SU-DHL-6 (cell line): ENCODE results near the gene ZBTB49.

Experiments used
- H2AFZ ChIP-seq: fragments of 200-600 bp; sonication (generic); 2 replicates; pipeline ENCODE4 v1.6.1; 2014; ENCODE audit warnings: low read depth, mild to moderate bottlenecking, moderate library complexity, mixed read lengths, antibody characterized with exemption, low read length; ENCODE audit not compliant: severe bottlenecking
- H3F3A ChIP-seq: fragments of 200-600 bp; shearing (Covaris generic); 2 replicates; pipeline ENCODE4 v1.6.0; 2016; ENCODE audit warnings: antibody characterized with exemption, mild to moderate bottlenecking; ENCODE audit not compliant: insufficient read depth
- H3K27ac ChIP-seq: fragments of 200-600 bp; sonication (generic); 2 replicates; pipeline ENCODE4 v1.5.1; 2016; ENCODE audit warnings: low read depth, mild to moderate bottlenecking, low read length, moderate library complexity, mixed read lengths
- H3K27me3 ChIP-seq: fragments of 200-600 bp; sonication (generic), shearing (Covaris generic); 2 replicates; pipeline ENCODE4 v1.6.0; 2014; ENCODE audit warnings: mild to moderate bottlenecking, low read length
- H3K36me3 ChIP-seq: fragments of 200-600 bp; sonication (generic); 2 replicates; pipeline ENCODE4 v1.6.1; 2014; ENCODE audit warnings: mild to moderate bottlenecking, low read length, mixed read lengths
- H3K4me2 ChIP-seq: fragments of 300-600, 200-600 bp; shearing (Covaris generic), sonication (generic); 2 replicates; pipeline ENCODE4 v1.6.0; 2014; ENCODE audit warnings: low read length, low read depth, mild to moderate bottlenecking; ENCODE audit not compliant: poor library complexity, severe bottlenecking
- H3K4me3 ChIP-seq: fragments of 200-600 bp; sonication (generic); 2 replicates; pipeline ENCODE4 v1.5.1; 2014; ENCODE audit warnings: antibody characterized with exemption, low read length, mild to moderate bottlenecking, mixed read lengths; ENCODE audit not compliant: insufficient read depth, poor library complexity, severe bottlenecking
- H3K79me2 ChIP-seq: fragments of 200-600 bp; sonication (generic); 2 replicates; pipeline ENCODE4 v1.6.1; 2014; ENCODE audit warnings: mild to moderate bottlenecking, low read length, moderate library complexity; ENCODE audit not compliant: insufficient read depth
- H3K9ac ChIP-seq: fragments of 200-600 bp; sonication (generic); 2 replicates; pipeline ENCODE4 v1.7.0; 2014; ENCODE audit warnings: mild to moderate bottlenecking, low read length
- H3K9me2 ChIP-seq: fragments of 200-600 bp; sonication (generic); replicated peaks from 2 replicates; pipeline ENCODE4 v1.6.1; 2014; ENCODE audit warnings: low read length; ENCODE audit not compliant: insufficient read depth
- H3K9me3 ChIP-seq: fragments of 200-600 bp; sonication (generic); 2 replicates; pipeline ENCODE4 v1.6.1; 2014; ENCODE audit warnings: low read length, mixed read lengths; ENCODE audit not compliant: insufficient read depth
- H4K20me1 ChIP-seq: fragments of 200-600 bp; sonication (generic); 2 replicates; pipeline ENCODE4 v1.6.1; 2014; ENCODE audit warnings: low read depth, mild to moderate bottlenecking, antibody characterized with exemption, low read length, moderate library complexity, mixed read lengths
- EZH2phosphoT487 ChIP-seq: fragments of 200-600 bp; sonication (generic), shearing (Covaris generic); conservative IDR thresholded peaks from 2 replicates; pipeline ENCODE4 v1.6.1; 2018; ENCODE audit warnings: mild to moderate bottlenecking, antibody characterized with exemption, low read length, moderate library complexity, mixed read lengths
- TF ChIP-seq, protein P1 (sequence below): fragments of 200-600 bp; sonication (generic); IDR thresholded peaks from one replicate; pipeline ENCODE4 v1.5.1; 2017; ENCODE audit warnings: antibody characterized with exemption, mild to moderate bottlenecking, low read length, moderate library complexity; ENCODE audit not compliant: insufficient read depth, poor library complexity, severe bottlenecking

ZBTB49 gene

DNA sequence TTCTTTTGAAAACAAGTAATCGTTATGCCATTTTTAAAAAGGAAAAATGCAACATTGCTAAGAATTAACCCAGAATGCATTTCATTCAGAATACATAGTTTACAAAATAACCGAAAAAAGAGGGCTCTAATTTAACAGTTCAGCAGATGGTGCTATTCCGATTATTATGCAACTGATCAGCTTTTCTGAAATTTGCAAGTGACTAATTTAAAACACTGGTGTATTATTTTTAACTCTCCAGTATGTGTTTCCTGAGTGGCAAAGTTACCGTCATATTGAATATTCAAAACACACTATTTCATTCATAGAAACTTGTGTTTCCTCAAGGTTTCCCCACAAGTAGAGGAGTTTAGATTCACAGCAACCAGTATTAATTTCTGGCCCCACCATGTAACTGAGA is 21.1 kb downstream of the ZBTB49 start:
- no peaks in the 10 kb centered on the region for H3K27me3 ChIP-seq
- no peak overlapping the region for H3K4me3 ChIP-seq
- TF ChIP-seq, protein P1, sequence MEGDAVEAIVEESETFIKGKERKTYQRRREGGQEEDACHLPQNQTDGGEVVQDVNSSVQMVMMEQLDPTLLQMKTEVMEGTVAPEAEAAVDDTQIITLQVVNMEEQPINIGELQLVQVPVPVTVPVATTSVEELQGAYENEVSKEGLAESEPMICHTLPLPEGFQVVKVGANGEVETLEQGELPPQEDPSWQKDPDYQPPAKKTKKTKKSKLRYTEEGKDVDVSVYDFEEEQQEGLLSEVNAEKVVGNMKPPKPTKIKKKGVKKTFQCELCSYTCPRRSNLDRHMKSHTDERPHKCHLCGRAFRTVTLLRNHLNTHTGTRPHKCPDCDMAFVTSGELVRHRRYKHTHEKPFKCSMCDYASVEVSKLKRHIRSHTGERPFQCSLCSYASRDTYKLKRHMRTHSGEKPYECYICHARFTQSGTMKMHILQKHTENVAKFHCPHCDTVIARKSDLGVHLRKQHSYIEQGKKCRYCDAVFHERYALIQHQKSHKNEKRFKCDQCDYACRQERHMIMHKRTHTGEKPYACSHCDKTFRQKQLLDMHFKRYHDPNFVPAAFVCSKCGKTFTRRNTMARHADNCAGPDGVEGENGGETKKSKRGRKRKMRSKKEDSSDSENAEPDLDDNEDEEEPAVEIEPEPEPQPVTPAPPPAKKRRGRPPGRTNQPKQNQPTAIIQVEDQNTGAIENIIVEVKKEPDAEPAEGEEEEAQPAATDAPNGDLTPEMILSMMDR = no peak
- TF ChIP-seq EZH2phosphoT487 = no peak
- no peak overlapping the region for H3K9ac ChIP-seq
- H4K20me1 ChIP-seq = no peaks in the 10 kb centered on the region
- no peak overlapping the region for H2AFZ ChIP-seq
- H3K79me2 ChIP-seq = no peaks in the 10 kb centered on the region
- peaks cover 5% of the 10 kb centered on the region; the same call in 1 of the 2 replicates for H3F3A ChIP-seq
- no peak overlapping the region for H3K27ac ChIP-seq
- no peaks in the 10 kb centered on the region for H3K9me2 ChIP-seq
- no peaks in the 10 kb centered on the region for H3K9me3 ChIP-seq
- H3K4me2 ChIP-seq = no peak overlapping the region
- no peaks in the 10 kb centered on the region for H3K36me3 ChIP-seq

DNA sequence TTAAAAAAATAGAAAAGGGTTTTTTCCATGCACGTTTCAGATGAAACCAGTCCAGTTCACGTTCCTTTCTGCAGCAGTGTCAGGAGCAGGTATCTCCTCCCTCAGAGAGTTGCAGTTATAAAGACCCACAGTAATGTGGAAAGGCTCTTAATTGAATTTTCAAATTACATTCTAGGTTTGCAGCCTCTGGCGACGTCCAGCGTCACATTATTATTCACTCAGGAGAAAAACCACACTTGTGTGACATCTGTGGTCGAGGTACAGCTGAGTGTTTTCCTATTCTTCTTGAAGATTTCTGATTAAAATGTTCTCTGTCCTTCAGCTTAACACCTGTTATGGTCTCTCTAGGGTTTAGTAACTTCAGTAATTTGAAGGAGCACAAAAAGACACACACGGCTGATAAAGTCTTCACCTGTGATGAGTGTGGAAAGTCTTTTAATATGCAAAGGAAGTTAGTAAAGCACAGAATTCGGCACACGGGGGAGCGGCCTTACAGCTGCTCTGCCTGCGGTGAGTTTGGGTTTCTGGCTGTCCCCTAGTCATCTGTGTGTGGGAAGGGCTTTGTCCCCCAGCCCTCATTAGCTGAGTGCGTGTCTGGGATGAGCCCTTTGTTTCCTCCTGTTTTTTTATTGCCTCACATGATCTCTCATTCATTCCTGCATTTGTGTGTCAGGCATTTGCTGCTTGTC is 25.6 kb downstream of the ZBTB49 start:
- TF ChIP-seq, protein P1 = no peak
- no peak for TF ChIP-seq EZH2phosphoT487
- H3K27ac ChIP-seq = no peak overlapping the region

DNA sequence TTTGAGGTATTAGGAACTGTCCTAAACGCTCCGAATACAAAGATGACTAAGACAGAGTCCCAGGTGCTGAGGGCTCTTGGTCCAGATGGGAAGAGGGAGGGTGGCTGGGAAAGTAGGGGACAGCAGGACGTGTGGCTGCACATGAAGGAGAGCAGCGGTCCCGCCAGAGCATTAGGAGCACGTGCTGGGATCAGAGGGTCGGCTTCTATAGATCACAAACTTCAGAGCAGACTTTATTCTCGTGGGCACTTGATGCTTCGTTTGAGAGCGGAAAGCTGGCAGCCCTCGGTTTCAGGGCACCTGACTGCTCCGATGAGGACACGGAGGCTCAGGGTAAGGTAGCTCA is 26.1 kb downstream of the ZBTB49 start:
- no peak for TF ChIP-seq EZH2phosphoT487
- TF ChIP-seq, protein P1 = no peak
- H3K9me3 ChIP-seq = no peaks in the 10 kb centered on the region
- no peak overlapping the region for H3K4me3 ChIP-seq
- no peak overlapping the region for H3K4me2 ChIP-seq
- H4K20me1 ChIP-seq = no peaks in the 10 kb centered on the region
- no peaks in the 10 kb centered on the region for H3K9me2 ChIP-seq
- no peak overlapping the region for H3K9ac ChIP-seq
- no peaks in the 10 kb centered on the region for H3K36me3 ChIP-seq
- H2AFZ ChIP-seq = no peak overlapping the region
- H3F3A ChIP-seq = peaks cover 2% of the 10 kb centered on the region; the same call in 1 of the 2 replicates
- H3K79me2 ChIP-seq = no peaks in the 10 kb centered on the region
- no peak overlapping the region for H3K27ac ChIP-seq
- no peaks in the 10 kb centered on the region for H3K27me3 ChIP-seq

More for the DNA sequence above, 25.6 kb downstream of the ZBTB49 start:
- no peaks in the 10 kb centered on the region for H3K9me3 ChIP-seq
- no peaks in the 10 kb centered on the region for H3K79me2 ChIP-seq
- H3K27me3 ChIP-seq = no peaks in the 10 kb centered on the region
- H3K4me2 ChIP-seq = no peak overlapping the region
- no peak overlapping the region for H3K4me3 ChIP-seq
- H3K9ac ChIP-seq = no peak overlapping the region
- no peak overlapping the region for H2AFZ ChIP-seq
- no peaks in the 10 kb centered on the region for H3K9me2 ChIP-seq
- no peaks in the 10 kb centered on the region for H3K36me3 ChIP-seq
- peaks cover 5% of the 10 kb centered on the region; the same call in 1 of the 2 replicates for H3F3A ChIP-seq
- H4K20me1 ChIP-seq = no peaks in the 10 kb centered on the region
